ENCODE data around the gene SIK1.
"Not testable (repeated sequence)": the region's sequence is repeated elsewhere in the genome, so short reads cannot be mapped to it uniquely, and the experiment has no call there.

The SIK1 gene

GRCh38 chr21:43398533-43398932, 28.4 kb downstream of the SIK1 start:
- H3K4me1 ChIP-seq (ENCODE audit: control insufficient read depth, insufficient read depth, low read length); H3K27me3 ChIP-seq (ENCODE audit: control insufficient read depth, insufficient read depth, low read length); H3K27ac ChIP-seq (ENCODE audit: low read depth, low read length); H3K9ac ChIP-seq (ENCODE audit: low read length); H3K36me3 ChIP-seq (ENCODE audit: control insufficient read depth, insufficient read depth, low read length); H3K4me3 ChIP-seq (ENCODE audit: low read length): not testable (repeated sequence)

DNA sequence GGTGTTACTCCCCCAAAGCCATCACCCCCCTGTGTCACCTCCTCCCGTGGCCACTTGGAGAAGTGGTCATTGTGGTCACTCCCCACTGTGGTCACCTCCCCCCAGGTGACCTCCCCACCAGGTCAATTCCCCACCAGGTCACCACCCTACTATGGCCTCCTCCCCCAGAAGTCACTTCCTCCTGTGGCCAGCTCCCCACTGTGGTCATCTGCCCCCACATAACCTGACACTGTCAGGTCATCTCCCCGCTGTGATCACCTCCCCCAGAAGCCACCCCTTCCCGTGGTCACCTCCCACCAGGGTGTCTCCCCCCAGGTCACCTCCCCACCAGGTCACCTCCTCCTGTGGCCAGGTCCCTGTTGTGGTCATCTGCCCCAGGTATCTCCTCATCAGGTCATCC, 28.9 kb downstream of the SIK1 start:
- H3K27me3 ChIP-seq (ENCODE audit: control insufficient read depth, insufficient read depth, low read length); H3K36me3 ChIP-seq (ENCODE audit: control insufficient read depth, insufficient read depth, low read length); H3K9ac ChIP-seq (ENCODE audit: low read length); H3K27ac ChIP-seq (ENCODE audit: low read depth, low read length); H3K4me3 ChIP-seq (ENCODE audit: low read length); H3K4me1 ChIP-seq (ENCODE audit: control insufficient read depth, insufficient read depth, low read length): not testable (repeated sequence)

GRCh38 chr21:43397439-43397808, 29.5 kb downstream of the SIK1 start:
- not testable (repeated sequence) for H3K9ac ChIP-seq (ENCODE audit: low read length); H3K36me3 ChIP-seq (ENCODE audit: control insufficient read depth, insufficient read depth, low read length); H3K27ac ChIP-seq (ENCODE audit: low read depth, low read length); H3K4me1 ChIP-seq (ENCODE audit: control insufficient read depth, insufficient read depth, low read length); H3K27me3 ChIP-seq (ENCODE audit: control insufficient read depth, insufficient read depth, low read length); H3K4me3 ChIP-seq (ENCODE audit: low read length)

- H3K36me3 ChIP-seq (ENCODE audit: control insufficient read depth, insufficient read depth, low read length); H3K4me3 ChIP-seq (ENCODE audit: low read length); H3K27ac ChIP-seq (ENCODE audit: low read depth, low read length); H3K4me1 ChIP-seq (ENCODE audit: control insufficient read depth, insufficient read depth, low read length); H3K9ac ChIP-seq (ENCODE audit: low read length); H3K27me3 ChIP-seq (ENCODE audit: control insufficient read depth, insufficient read depth, low read length): not testable (repeated sequence)
Observed at GRCh38 chr21:43396788-43397438, 30.0 kb downstream of the SIK1 start.

DNA sequence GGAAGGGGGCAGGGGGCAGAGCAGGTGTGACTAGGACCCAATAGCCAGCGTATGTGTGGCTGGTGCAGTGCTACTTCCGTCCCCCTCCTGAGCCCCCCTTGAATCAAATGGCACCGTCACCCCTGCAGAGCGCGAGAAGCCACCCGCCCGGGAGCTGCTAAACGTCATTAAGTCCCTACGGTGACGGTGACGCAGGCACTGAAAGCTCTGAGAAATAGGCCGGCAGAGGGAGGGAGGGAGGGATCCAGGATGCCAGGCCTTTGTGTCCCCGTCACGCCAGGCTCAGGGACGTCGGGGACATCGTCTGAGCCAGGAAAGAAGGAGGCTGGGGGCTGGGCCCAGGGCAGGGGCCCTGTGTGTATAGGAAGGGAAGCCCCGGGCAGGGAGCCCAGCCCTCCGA, 43.6 kb downstream of the SIK1 start:
- H3K9ac ChIP-seq (ENCODE audit: low read length); H3K27me3 ChIP-seq (ENCODE audit: control insufficient read depth, insufficient read depth, low read length); H3K4me3 ChIP-seq (ENCODE audit: low read length); H3K36me3 ChIP-seq (ENCODE audit: control insufficient read depth, insufficient read depth, low read length); H3K27ac ChIP-seq (ENCODE audit: low read depth, low read length); H3K4me1 ChIP-seq (ENCODE audit: control insufficient read depth, insufficient read depth, low read length): not testable (repeated sequence)

DNA sequence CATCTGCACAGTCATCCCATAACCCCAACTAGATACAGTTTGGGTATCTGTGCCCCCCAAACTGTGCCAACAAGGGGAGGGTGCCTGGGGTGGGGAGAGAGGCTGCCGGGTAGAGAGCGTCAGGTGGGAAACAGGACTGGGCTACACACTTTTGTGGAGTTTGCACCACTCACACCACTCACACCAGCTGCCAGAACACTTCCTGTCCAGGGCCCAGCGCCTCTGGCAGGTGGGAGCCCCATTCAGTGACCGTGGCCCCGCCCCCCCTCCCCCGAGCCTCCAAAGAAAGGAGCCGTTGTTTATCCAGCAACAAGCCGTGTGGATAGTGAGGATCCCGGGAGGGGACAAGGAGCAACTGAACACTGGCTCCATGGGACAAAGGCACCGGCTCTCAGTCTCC, 44.0 kb downstream of the SIK1 start:
- H3K27ac ChIP-seq (ENCODE audit: low read depth, low read length); H3K9ac ChIP-seq (ENCODE audit: low read length): not testable (repeated sequence)

GRCh38 chr21:43380852-43381533, 45.9 kb downstream of the SIK1 start:
- H3K9ac ChIP-seq (ENCODE audit: low read length); H3K4me3 ChIP-seq (ENCODE audit: low read length); H3K4me1 ChIP-seq (ENCODE audit: control insufficient read depth, insufficient read depth, low read length); H3K27ac ChIP-seq (ENCODE audit: low read depth, low read length); H3K36me3 ChIP-seq (ENCODE audit: control insufficient read depth, insufficient read depth, low read length); H3K27me3 ChIP-seq (ENCODE audit: control insufficient read depth, insufficient read depth, low read length): not testable (repeated sequence)

More for the DNA sequence above, 44.0 kb downstream of the SIK1 start:
- not testable (repeated sequence) for H3K4me1 ChIP-seq (ENCODE audit: control insufficient read depth, insufficient read depth, low read length); H3K4me3 ChIP-seq (ENCODE audit: low read length); H3K27me3 ChIP-seq (ENCODE audit: control insufficient read depth, insufficient read depth, low read length); H3K36me3 ChIP-seq (ENCODE audit: control insufficient read depth, insufficient read depth, low read length)

DNA sequence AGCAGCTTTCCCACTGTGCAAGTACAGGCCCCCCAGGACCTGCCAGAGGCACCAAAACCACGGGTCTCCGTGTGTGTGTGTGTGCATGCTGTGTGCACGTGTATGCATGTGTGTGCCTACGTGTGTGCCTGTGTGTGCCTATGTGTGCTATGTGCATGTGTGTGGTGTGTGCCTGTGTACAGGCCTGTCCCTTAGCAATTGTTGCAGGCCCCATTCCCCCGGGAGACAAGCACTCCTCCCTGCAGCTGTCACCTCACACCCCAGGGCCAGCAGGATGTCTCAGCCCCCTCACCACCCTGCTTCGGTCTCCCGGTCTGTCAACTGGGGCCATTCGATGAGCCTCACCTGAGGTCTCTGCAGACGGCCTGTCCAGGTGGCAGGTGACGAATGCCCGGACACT, 46.6 kb downstream of the SIK1 start:
- H3K36me3 ChIP-seq (ENCODE audit: control insufficient read depth, insufficient read depth, low read length); H3K27me3 ChIP-seq (ENCODE audit: control insufficient read depth, insufficient read depth, low read length); H3K9ac ChIP-seq (ENCODE audit: low read length); H3K27ac ChIP-seq (ENCODE audit: low read depth, low read length); H3K4me1 ChIP-seq (ENCODE audit: control insufficient read depth, insufficient read depth, low read length); H3K4me3 ChIP-seq (ENCODE audit: low read length): not testable (repeated sequence)

- H3K36me3 ChIP-seq (ENCODE audit: control insufficient read depth, insufficient read depth, low read length); H3K27me3 ChIP-seq (ENCODE audit: control insufficient read depth, insufficient read depth, low read length); H3K9ac ChIP-seq (ENCODE audit: low read length); H3K4me1 ChIP-seq (ENCODE audit: control insufficient read depth, insufficient read depth, low read length); H3K27ac ChIP-seq (ENCODE audit: low read depth, low read length); H3K4me3 ChIP-seq (ENCODE audit: low read length): not testable (repeated sequence)
Observed at GRCh38 chr21:43379626-43380122, 47.3 kb downstream of the SIK1 start.

DNA sequence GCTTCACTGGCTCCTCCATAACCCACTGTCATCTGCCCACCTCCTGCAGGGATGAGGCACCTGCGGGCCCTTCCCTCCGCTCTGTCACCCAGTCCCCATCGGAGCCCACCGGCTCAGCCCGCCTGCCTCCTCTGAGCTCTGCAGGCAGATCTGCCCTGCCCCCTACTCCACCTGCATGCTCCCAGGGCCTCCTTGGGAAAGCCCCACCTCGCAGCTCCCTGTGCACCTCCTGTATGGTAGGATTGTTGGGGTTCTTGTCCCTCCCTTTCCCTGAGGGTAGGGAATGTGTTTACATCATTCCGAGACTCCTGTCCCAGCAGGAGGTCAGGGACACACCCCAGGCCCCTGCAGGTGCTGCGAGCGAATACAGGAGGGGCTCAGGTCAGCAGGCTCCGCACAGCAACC, 50.5 kb downstream of the SIK1 start:
- Histone ChIP-seq H3K36me3 (ENCODE audit: control insufficient read depth, insufficient read depth, low read length) (no peaks in the 10 kb centered on the region), H3K9ac (ENCODE audit: low read length) (no peak overlapping the region), H3K4me3 (ENCODE audit: low read length) (no peak overlapping the region), H3K4me1 (ENCODE audit: control insufficient read depth, insufficient read depth, low read length) (no peaks in the 10 kb centered on the region), H3K27ac (ENCODE audit: low read depth, low read length) (no peak overlapping the region), H3K27me3 (ENCODE audit: control insufficient read depth, insufficient read depth, low read length) (no peaks in the 10 kb centered on the region)

GRCh38 chr21:43375837-43376477, 51.0 kb downstream of the SIK1 start:
- Histone ChIP-seq H3K9ac (ENCODE audit: low read length) (no peak overlapping the region), H3K4me1 (ENCODE audit: control insufficient read depth, insufficient read depth, low read length) (no peaks in the 10 kb centered on the region), H3K36me3 (ENCODE audit: control insufficient read depth, insufficient read depth, low read length) (no peaks in the 10 kb centered on the region), H3K27ac (ENCODE audit: low read depth, low read length) (no peak overlapping the region), H3K27me3 (ENCODE audit: control insufficient read depth, insufficient read depth, low read length) (no peaks in the 10 kb centered on the region), H3K4me3 (ENCODE audit: low read length) (no peak overlapping the region)

DNA sequence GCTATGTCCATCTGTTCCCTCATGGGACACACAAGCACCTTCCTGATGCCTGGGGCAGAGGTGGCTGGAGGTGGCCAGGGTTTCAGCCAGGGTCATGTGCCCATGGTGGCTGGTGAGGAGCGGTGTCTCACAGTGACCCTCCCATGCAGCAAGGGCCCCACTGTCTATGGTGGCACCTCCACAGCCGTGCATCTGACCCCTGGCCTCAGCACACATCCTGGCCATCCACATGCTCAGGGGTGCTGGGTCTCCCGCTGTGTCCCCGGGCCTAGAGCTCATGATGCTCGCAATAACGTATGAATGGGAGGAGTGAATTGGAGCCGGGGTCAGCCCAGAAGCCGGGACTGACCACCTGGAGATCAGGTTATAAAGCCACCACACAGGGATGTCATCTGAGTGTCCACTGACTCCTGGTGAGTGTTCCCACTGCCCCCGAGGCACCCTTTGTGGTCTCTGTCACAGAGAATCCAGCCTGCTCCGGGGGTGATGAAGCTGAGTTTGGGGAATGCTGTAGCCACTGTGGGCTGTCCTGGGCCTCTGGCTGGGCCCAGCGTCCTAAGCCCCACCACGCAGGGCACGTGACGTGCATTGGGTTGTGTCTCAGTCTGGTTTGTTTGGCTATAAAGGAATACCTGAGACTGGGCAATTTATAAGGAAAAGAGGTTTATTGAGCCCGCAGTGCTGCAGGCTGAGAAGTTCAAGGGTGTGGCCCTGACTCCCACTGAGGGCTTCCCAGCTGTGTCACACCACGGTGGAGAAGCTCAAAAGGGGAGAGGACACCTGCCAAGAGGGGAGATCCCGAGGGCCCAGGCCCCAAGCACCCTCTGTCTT, 51.7 kb downstream of the SIK1 start:
- Histone ChIP-seq H3K36me3 (ENCODE audit: control insufficient read depth, insufficient read depth, low read length) (no peaks in the 10 kb centered on the region), H3K27ac (ENCODE audit: low read depth, low read length) (no peak overlapping the region), H3K4me3 (ENCODE audit: low read length) (no peak overlapping the region), H3K27me3 (ENCODE audit: control insufficient read depth, insufficient read depth, low read length) (no peaks in the 10 kb centered on the region), H3K9ac (ENCODE audit: low read length) (no peak overlapping the region), H3K4me1 (ENCODE audit: control insufficient read depth, insufficient read depth, low read length) (no peaks in the 10 kb centered on the region)

Measured in rectal smooth muscle tissue (tissue), 1 donor.